Panc1 (cell line): ENCODE measurements around the gene NEGR1. TPM values are rescaled to one million over a fixed set of nuclear protein-coding genes. Genes with fewer than 3 reads are reported as not detected.

Source experiments
- ATAC-seq: fragments of 200-7000 bp; cut with Tn5 transposase; 2 replicates; pipeline ENCODE4 v1.9.1; 2020; ENCODE audit warnings: mild to moderate bottlenecking, moderate library complexity
- BruUV-seq: library from RNA; stranded (reverse); fragments of 400-500 nt; replicated peaks from 2 replicates; lab custom pipeline; 2021; lab: Mats Ljungman, UMichigan
- CTCF ChIA-PET: fragments of 300-600 bp; sonication (Branson Sonifier 250); formaldehyde crosslinking; loops from one replicate; lab custom pipeline; 2022; ENCODE audit warnings: antibody characterized with exemption; lab: Charles Lee
- POLR2A ChIA-PET: fragments of 300-600 bp; sonication (Branson Sonifier 250); formaldehyde crosslinking; loops from one replicate; lab custom pipeline; 2022; ENCODE audit warnings: antibody characterized with exemption; lab: Charles Lee
- DNase-seq: peaks from one replicate; pipeline ENCODE4 v3.0.0-alpha.2; 2010; ENCODE audit warnings: low read depth, low spot score
- H3K27ac ChIP-seq: 2 replicates; pipeline ENCODE4 v1.5.1; 2011; ENCODE audit warnings: mild to moderate bottlenecking, low read length, inconsistent platforms
- H3K27me3 ChIP-seq: fragments of 200-500 bp; sonication (Bioruptor generic); 2 replicates; pipeline ENCODE4 v1.6.0; 2014; ENCODE audit warnings: low read length, inconsistent platforms; ENCODE audit not compliant: control insufficient read depth, insufficient read depth
- H3K36me3 ChIP-seq: fragments of 200-500 bp; sonication (Bioruptor generic); 2 replicates; pipeline ENCODE4 v1.5.1; 2014; ENCODE audit warnings: inconsistent platforms, mild to moderate bottlenecking, low read length, moderate library complexity; ENCODE audit not compliant: control insufficient read depth, insufficient read depth
- H3K4me1 ChIP-seq: 2 replicates; pipeline ENCODE4 v1.5.1; 2011; ENCODE audit warnings: inconsistent platforms, mild to moderate bottlenecking, low read length, moderate library complexity; ENCODE audit not compliant: control insufficient read depth, insufficient read depth
- H3K4me3 ChIP-seq, 2 experiments: 2 replicates each; pipeline ENCODE4 v1.5.1; 2011 to 2012; ENCODE audit warnings: low read depth in 2 of 2, low read length in 2 of 2, mild to moderate bottlenecking in 2 of 2, inconsistent platforms in 1 of 2, moderate library complexity in 1 of 2
- H3K9me3 ChIP-seq: fragments of 200-500 bp; sonication (Bioruptor generic); 2 replicates; pipeline ENCODE4 v1.5.1; 2014; ENCODE audit warnings: low read depth, mild to moderate bottlenecking, inconsistent platforms, low read length, moderate library complexity; ENCODE audit not compliant: control insufficient read depth, insufficient read depth
- POLR2AphosphoS5 ChIP-seq: IDR thresholded peaks from 2 replicates; pipeline ENCODE4 v1.6.1; 2012; ENCODE audit warnings: mild to moderate bottlenecking, low read depth, low read length, moderate library complexity
- REST ChIP-seq, 2 experiments: IDR thresholded peaks; 2 replicates each; pipeline ENCODE4 v1.6.1; 2011 to 2012; ENCODE audit warnings: low read depth in 2 of 2, control low read depth in 1 of 2, low read length in 1 of 2, mild to moderate bottlenecking in 1 of 2, moderate library complexity in 1 of 2; ENCODE audit not compliant: insufficient read depth in 1 of 2
- SIN3A ChIP-seq: IDR thresholded peaks from 2 replicates; pipeline ENCODE4 v1.6.1; 2012; ENCODE audit warnings: low read depth, mild to moderate bottlenecking, low read length, moderate library complexity, borderline replicate concordance; ENCODE audit not compliant: insufficient read depth
- TCF7L2 ChIP-seq: IDR thresholded peaks from 2 replicates; pipeline ENCODE4 v1.6.1; 2011; ENCODE audit warnings: mild to moderate bottlenecking, low read depth, low read length, inconsistent platforms
- in situ Hi-C: cut with HindIII; loops from 2 replicates; pipeline ENCODE4 v1.10.0; 2016; ENCODE audit warnings: low sequenced_read_pairs, low pct_unique_long_range_greater_than_20kb
- intact Hi-C: fragments of 100-400 bp; cut with micrococcal nuclease; formaldehyde crosslinking; loops from one replicate; pipeline ENCODE4 v1.10.0; 2022; ENCODE audit not compliant: unreplicated experiment
- total RNA-seq: library from RNA; stranded (reverse); gene quantifications from one replicate; pipeline ENCODE4 v1.2.1, GENCODE V29; 2021; ENCODE audit not compliant: unreplicated experiment
- TF ChIP-seq, protein P1 (sequence below): fragments of 450-650 bp; IDR thresholded peaks from 2 replicates; pipeline ENCODE4 v1.5.1; 2017; ENCODE audit warnings: mild to moderate bottlenecking

Gene NEGR1
- total RNA-seq, 1 experiment from 2014 or later, result 2.7 TPM

- H3K36me3 ChIP-seq, result no peaks in the 10 kb centered on the region
- no peak for ATAC-seq
- H3K27ac ChIP-seq, result no peak overlapping the region
- in situ Hi-C loops (no loop called here), intact Hi-C loops (no loop called here)
- TF ChIP-seq SIN3A (no peak), REST (IDR thresholded peaks at IDR 0.05; ENCODE audit: insufficient read depth in 1 of 2, low read depth in 2 of 2, low read length in 1 of 2) (no peak), POLR2AphosphoS5 (no peak), TCF7L2 (no peak)
- TF ChIP-seq, protein P1, sequence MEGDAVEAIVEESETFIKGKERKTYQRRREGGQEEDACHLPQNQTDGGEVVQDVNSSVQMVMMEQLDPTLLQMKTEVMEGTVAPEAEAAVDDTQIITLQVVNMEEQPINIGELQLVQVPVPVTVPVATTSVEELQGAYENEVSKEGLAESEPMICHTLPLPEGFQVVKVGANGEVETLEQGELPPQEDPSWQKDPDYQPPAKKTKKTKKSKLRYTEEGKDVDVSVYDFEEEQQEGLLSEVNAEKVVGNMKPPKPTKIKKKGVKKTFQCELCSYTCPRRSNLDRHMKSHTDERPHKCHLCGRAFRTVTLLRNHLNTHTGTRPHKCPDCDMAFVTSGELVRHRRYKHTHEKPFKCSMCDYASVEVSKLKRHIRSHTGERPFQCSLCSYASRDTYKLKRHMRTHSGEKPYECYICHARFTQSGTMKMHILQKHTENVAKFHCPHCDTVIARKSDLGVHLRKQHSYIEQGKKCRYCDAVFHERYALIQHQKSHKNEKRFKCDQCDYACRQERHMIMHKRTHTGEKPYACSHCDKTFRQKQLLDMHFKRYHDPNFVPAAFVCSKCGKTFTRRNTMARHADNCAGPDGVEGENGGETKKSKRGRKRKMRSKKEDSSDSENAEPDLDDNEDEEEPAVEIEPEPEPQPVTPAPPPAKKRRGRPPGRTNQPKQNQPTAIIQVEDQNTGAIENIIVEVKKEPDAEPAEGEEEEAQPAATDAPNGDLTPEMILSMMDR, result no peak
- DNase-seq, result no peak
- H3K27me3 ChIP-seq, result no peaks in the 10 kb centered on the region
- ChIA-PET POLR2A (no interaction called here), CTCF (no interaction called here)
- no TSS peak for BruUV-seq
- no peak overlapping the region for H3K4me3 ChIP-seq
- H3K9me3 ChIP-seq, result no peaks in the 10 kb centered on the region
- no peaks in the 10 kb centered on the region for H3K4me1 ChIP-seq
These were observed 342.1 kb downstream of the NEGR1 start for GRCh38 chr1:71940261-71940660.

DNA sequence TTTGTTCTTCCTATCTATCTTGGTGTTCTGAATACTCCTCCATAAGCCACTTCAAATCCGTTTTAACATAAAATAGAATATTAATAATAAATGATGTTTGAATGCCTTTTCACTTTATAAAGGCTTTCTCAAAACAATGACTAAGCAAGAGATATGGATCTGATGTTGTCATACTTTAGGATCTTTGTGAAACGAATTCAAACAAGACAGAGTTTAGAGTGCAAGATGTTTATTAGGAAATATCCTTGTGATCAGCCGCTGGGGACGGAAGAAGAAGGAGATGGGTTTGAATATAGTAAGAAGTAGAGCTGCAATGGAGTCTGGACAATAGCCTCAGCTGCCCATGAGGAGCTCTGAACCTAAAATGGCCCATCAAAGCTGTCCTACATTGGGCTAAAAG lies 351.8 kb downstream of the NEGR1 start:
- H3K4me3 ChIP-seq, result no peak overlapping the region
- H3K27me3 ChIP-seq, result no peaks in the 10 kb centered on the region
- POLR2A ChIA-PET, result no interaction called here
- BruUV-seq, result no TSS peak
- H3K36me3 ChIP-seq, result no peaks in the 10 kb centered on the region
- no peak overlapping the region for H3K27ac ChIP-seq
- no peak for TF ChIP-seq REST (IDR thresholded peaks at IDR 0.05; ENCODE audit: insufficient read depth in 1 of 2, low read depth in 2 of 2, low read length in 1 of 2)
- TF ChIP-seq POLR2AphosphoS5, result no peak
- TF ChIP-seq, protein P1, result no peak
- TF ChIP-seq SIN3A, result no peak
- TF ChIP-seq TCF7L2, result no peak
- CTCF ChIA-PET, result no interaction called here
- H3K4me1 ChIP-seq, result no peaks in the 10 kb centered on the region
- DNase-seq (no peak), ATAC-seq (no peak)
- in situ Hi-C loops (no loop called here), intact Hi-C loops (no loop called here)
- no peaks in the 10 kb centered on the region; the same call in 1 of the 2 replicates for H3K9me3 ChIP-seq
